WERI-Rb-1 (cell line): Measurements from ENCODE around the gene AKIP1.

Experiments
- DNase-seq: peaks from one replicate; pipeline ENCODE4 v3.0.0-alpha.2; 2020
- H3K27ac ChIP-seq: fragments of 250-450 bp; sonication (Bioruptor Pico); 2 replicates; pipeline ENCODE4 v1.5.1; 2020; ENCODE audit warnings: mild to moderate bottlenecking, moderate library complexity
- H3K27me3 ChIP-seq: fragments of 250-450 bp; sonication (Bioruptor Pico); 2 replicates; pipeline ENCODE4 v1.5.1; 2021; ENCODE audit warnings: mild to moderate bottlenecking, low read depth, moderate library complexity; ENCODE audit not compliant: insufficient read depth, severe bottlenecking
- H3K36me3 ChIP-seq: fragments of 250-450 bp; sonication (Bioruptor Pico); 2 replicates; pipeline ENCODE4 v1.5.1; 2020; ENCODE audit warnings: mild to moderate bottlenecking, moderate library complexity
- H3K4me3 ChIP-seq: 2 replicates; pipeline ENCODE4 v1.5.1; 2011; ENCODE audit warnings: low read depth, mild to moderate bottlenecking, control low read depth, low read length
- H3K9me3 ChIP-seq: fragments of 250-450 bp; sonication (Bioruptor Pico); 2 replicates; pipeline ENCODE4 v1.5.1; 2021; ENCODE audit warnings: mild to moderate bottlenecking, moderate library complexity; ENCODE audit not compliant: severe bottlenecking
- TF ChIP-seq, protein P1 (sequence below): IDR thresholded peaks from 2 replicates; pipeline ENCODE4 v1.5.1; 2011; ENCODE audit warnings: low read depth, mild to moderate bottlenecking, control low read depth, inconsistent platforms, low read length

AKIP1 gene

DNA sequence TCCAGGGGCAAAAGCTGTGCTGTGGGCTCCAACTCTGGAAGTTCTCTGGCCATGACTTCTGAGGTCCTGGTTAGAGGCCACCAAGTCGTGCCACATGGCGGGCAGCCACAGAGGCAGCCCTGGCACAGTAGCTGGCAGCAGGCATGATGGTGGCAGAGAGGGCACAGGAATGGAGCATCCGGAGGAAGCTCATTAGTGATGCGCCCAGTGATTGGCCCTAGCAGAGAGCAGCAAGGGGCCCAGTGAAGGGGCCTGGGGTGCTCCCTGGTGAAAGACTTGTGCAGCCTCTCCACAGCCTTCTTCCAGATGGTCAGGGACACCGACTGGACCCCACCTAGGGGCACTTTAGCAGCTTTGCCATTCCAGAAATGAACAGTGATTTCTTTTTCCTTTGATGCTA lies 14.7 kb downstream of the AKIP1 start:
- TF ChIP-seq, protein P1, sequence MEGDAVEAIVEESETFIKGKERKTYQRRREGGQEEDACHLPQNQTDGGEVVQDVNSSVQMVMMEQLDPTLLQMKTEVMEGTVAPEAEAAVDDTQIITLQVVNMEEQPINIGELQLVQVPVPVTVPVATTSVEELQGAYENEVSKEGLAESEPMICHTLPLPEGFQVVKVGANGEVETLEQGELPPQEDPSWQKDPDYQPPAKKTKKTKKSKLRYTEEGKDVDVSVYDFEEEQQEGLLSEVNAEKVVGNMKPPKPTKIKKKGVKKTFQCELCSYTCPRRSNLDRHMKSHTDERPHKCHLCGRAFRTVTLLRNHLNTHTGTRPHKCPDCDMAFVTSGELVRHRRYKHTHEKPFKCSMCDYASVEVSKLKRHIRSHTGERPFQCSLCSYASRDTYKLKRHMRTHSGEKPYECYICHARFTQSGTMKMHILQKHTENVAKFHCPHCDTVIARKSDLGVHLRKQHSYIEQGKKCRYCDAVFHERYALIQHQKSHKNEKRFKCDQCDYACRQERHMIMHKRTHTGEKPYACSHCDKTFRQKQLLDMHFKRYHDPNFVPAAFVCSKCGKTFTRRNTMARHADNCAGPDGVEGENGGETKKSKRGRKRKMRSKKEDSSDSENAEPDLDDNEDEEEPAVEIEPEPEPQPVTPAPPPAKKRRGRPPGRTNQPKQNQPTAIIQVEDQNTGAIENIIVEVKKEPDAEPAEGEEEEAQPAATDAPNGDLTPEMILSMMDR = no peak
- no peaks in the 10 kb centered on the region for H3K9me3 ChIP-seq
- H3K27me3 ChIP-seq = no peaks in the 10 kb centered on the region
- no peak for DNase-seq
- H3K27ac ChIP-seq = no peak overlapping the region
- H3K36me3 ChIP-seq = peaks cover 33% of the 10 kb centered on the region
- H3K4me3 ChIP-seq = no peak overlapping the region

GRCh38 chr11:8926236-8926635 lies 15.2 kb downstream of the AKIP1 start:
- H3K27me3 ChIP-seq = no peaks in the 10 kb centered on the region
- H3K4me3 ChIP-seq = no peak overlapping the region
- H3K36me3 ChIP-seq = peaks cover 28% of the 10 kb centered on the region
- H3K9me3 ChIP-seq = no peaks in the 10 kb centered on the region
- TF ChIP-seq, protein P1 = no peak
- H3K27ac ChIP-seq = no peak overlapping the region
- no peak for DNase-seq

DNA sequence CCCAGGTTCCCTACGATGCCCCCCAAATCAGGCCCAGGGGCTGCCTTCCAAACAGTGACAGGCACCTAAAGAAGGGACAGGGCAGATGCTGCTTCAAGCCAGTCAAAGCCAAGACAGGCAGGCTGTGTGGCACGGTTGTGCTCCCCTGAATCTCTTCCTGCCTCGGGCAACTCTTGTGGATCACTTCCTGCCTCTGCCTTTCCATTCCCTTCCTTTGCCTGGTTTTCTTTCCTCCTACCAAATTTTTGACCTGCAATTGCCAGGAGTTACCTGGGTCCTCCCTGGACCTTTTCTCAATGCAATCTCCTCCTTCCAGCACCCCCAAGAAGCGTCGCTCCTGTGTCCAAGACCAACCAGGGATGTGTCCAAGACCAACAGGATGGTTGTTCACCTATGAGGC lies 16.2 kb downstream of the AKIP1 start:
- H3K36me3 ChIP-seq = peaks cover 18% of the 10 kb centered on the region

DNA sequence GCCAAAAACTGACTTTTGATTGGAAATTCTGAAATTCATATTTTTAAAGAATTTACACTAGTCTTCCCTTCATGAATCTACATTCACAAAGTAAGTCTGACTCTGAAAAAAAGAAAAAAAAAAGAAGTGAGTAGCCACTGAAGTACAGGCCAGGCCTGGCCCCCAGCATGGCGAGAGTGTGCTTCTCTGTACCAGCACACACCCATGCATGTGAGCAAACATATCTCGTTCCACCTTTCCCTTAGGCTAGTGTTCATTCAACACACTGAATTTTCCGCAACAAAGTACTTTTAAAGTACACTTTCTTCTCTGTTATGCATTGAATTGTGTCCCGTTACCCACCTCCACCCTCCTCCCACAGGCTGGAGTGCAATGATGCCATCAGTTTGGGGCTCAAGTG lies 17.2 kb downstream of the AKIP1 start:
- no peaks in the 10 kb centered on the region for H3K27me3 ChIP-seq
- H3K36me3 ChIP-seq = peaks cover 12% of the 10 kb centered on the region
- H3K27ac ChIP-seq = no peak overlapping the region
- no peak for DNase-seq
- no peak overlapping the region for H3K4me3 ChIP-seq
- TF ChIP-seq, protein P1 = no peak
- H3K9me3 ChIP-seq = no peaks in the 10 kb centered on the region

More for the DNA sequence above, 16.2 kb downstream of the AKIP1 start:
- Histone ChIP-seq H3K4me3 (no peak overlapping the region), H3K27ac (no peak overlapping the region), H3K27me3 (no peaks in the 10 kb centered on the region), H3K9me3 (no peaks in the 10 kb centered on the region)
- TF ChIP-seq, protein P1 = no peak
- no peak for DNase-seq

DNA sequence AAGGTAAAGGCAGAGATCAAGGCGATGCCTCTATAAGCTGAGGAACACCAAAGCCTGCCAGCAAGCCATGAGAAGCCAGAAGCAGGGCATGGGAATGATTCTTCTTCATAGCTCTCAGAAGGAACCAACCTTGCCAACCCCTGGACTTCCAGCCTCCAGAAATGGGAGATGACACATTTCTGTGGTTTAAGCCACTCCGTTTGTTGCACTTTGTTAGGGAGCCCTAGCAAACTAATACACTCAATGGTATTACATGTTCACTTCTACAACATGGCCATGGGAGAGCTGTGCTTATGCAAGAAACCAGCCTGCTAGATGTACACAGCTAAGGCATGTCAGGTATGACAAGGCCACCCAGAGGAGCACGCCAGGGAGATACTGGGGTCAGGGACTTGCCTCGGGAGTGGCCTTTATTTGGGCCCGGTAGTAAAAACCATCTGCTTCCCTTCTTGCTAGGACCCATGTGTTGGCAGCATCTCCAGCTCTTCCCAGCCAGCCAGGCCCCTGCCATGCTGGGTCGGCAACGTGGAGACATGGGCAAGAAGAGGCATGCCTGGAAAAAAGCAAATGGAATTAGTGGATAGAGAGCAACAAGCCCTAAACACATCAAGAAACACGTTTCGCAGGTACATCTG lies 18.1 kb downstream of the AKIP1 start:
- TF ChIP-seq, protein P1 = no peak
- Histone ChIP-seq H3K36me3 (peaks cover 9% of the 10 kb centered on the region), H3K27ac (no peak overlapping the region), H3K27me3 (no peaks in the 10 kb centered on the region), H3K4me3 (no peak overlapping the region), H3K9me3 (no peaks in the 10 kb centered on the region)
- no peak for DNase-seq

DNA sequence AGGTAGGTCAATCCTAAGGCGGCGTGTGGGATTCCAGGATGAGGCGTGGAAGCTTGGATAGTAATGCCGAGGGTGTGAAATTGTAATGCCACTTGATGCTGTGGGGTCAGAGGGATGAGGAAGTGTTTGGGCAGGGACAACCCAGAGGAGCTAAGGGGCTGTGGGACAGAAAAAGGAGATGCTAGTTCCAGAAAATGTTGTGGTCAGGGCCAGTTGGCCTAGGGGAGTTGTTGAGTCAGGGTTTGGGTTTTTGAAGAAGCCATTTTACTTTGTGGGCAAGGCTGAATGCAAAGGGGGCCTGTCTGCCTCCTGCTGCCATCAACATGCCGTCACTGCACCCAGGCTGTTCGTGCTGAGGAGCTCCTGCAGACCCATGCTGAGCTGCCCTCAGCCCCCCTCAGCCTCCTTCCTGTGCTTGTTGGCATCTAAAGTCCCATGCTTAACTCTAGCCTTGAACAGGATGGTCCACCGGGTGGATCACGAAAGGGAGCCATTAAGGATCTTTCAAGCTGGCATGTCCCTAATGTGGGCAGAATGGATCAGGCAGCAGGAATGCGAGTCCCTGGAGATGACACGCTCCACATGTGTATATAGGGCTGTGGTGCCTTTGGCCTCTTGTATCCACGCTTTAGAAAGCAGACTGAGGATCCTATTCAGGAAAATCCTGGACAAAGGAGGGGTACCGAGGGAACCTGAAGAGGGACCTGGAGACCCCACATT lies 19.6 kb downstream of the AKIP1 start:
- H3K4me3 ChIP-seq = no peak overlapping the region
- no peak for DNase-seq
- TF ChIP-seq, protein P1 = no peak
- H3K9me3 ChIP-seq = no peaks in the 10 kb centered on the region
- H3K27ac ChIP-seq = no peak overlapping the region
- no peaks in the 10 kb centered on the region for H3K27me3 ChIP-seq
- peaks cover 3% of the 10 kb centered on the region for H3K36me3 ChIP-seq
